SK-MEL-5 (cell line): Measurements from ENCODE around the gene HECTD4. TPM values are rescaled to one million over a fixed set of nuclear protein-coding genes. Genes with fewer than 3 reads are reported as not detected.
"Not testable (repeated sequence)": the region's sequence is repeated elsewhere in the genome, so short reads cannot be mapped to it uniquely, and the experiment has no call there.

Experiments used
- DNase-seq: peaks from one replicate; pipeline ENCODE4 v3.0.0-alpha.2; 2016; ENCODE audit warnings: low read depth, low spot score
- in situ Hi-C: cut with HindIII; loops from 2 replicates; pipeline ENCODE4 v1.10.0; 2016; ENCODE audit warnings: low sequenced_read_pairs, high pct_unique_total_duplicates, low pct_unique_long_range_greater_than_20kb
- total RNA-seq: library from RNA; depleted of rRNA; stranded (reverse); fragments of >200 nt; shearing (Covaris generic); gene quantifications from 2 replicates; pipeline ENCODE4 v1.2.3, GENCODE V29; 2014

The HECTD4 gene
- total RNA-seq, 1 experiment from 2014 or later = 8.4 TPM

GRCh38 chr12:112340230-112340629 lies 42.0 kb downstream of the HECTD4 start:
- DNase-seq = no peak
- in situ Hi-C loops = no loop called here

DNA sequence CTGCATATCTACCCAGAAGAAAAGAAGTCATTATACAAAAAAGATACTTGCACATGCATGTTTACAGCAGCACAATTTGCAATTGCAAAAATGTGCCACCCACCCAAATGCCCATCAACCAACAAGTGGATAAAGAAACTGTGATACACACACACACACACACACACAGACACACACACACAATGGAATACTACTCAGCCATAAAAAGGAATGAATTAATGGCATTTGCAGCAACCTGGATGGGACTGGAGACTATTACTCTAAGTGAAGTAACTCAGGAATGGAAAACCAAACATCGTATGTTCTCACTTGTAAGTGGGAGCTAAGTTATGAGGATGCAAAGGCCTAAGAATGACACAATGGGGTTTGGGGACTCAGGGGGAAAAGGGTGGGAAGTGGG lies 47.2 kb downstream of the HECTD4 start:
- in situ Hi-C loops, DNase-seq: not testable (repeated sequence)

- in situ Hi-C loops = no loop called here
Observed at GRCh38 chr12:112333019-112333418, 49.2 kb downstream of the HECTD4 start.

GRCh38 chr12:112331886-112332285 lies 50.3 kb downstream of the HECTD4 start:
- DNase-seq = no peak
- in situ Hi-C loops = no loop called here

More at GRCh38 chr12:112333019-112333418, 49.2 kb downstream of the HECTD4 start:
- no peak for DNase-seq

DNA sequence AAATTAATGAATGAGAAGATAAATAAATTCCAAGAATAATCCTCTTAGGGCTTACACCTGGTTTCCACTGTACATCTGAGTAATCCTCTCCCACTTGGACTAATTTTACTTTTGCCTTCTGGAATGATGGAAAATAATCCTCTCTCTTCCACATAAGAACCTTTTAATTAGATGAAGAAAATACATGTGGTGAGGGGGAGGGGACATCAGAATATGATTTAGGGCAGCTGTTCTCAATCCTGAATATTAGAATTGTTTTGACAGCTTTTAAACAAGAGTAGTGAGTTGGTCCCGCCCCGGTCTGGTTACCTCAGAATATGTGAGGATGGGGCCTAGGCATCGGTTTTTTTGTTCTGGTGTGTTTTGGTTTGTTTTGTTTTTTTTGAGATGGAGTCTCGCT lies 51.5 kb downstream of the HECTD4 start:
- no peak for DNase-seq
- in situ Hi-C loops = no loop called here

DNA sequence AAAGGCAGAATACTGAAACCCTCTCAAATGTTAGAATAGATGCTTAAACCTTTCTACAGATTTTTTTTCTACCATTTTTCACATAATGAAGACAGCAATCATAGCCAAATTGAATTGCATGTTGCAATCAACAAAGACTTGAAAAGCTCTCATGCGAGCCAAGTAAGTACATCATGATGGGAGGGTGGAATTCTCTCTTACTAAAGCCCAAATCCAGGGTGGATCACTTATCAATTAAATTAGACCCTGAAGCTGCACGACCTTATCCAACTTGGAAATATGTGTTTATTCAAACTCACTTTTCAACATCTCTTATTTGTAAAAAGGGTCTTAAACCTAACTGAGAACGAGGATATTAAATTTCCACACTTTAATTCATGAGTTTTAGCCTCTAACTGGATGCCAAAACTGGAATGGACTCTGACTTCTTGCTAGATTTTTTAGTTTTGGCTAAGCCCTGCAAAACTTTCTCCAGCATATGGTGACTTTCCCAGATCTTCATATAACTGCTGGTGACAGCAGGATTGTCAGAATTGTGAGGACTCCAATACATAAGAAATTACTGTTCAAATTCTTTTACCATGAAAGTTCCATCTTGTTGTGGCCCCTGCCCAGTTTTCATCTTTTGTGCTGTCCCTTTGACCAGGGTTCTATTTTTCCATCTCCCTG lies 53.6 kb downstream of the HECTD4 start:
- in situ Hi-C loops = no loop called here
- no peak for DNase-seq

- in situ Hi-C loops = no loop called here
- no peak for DNase-seq
Observed at GRCh38 chr12:112327209-112327938, 54.9 kb downstream of the HECTD4 start.

GRCh38 chr12:112325622-112326207 lies 56.5 kb downstream of the HECTD4 start:
- in situ Hi-C loops = no loop called here

GRCh38 chr12:112325157-112325556 lies 57.1 kb downstream of the HECTD4 start:
- DNase-seq = no peak
- in situ Hi-C loops = no loop called here

More at GRCh38 chr12:112325622-112326207, 56.5 kb downstream of the HECTD4 start:
- no peak for DNase-seq

DNA sequence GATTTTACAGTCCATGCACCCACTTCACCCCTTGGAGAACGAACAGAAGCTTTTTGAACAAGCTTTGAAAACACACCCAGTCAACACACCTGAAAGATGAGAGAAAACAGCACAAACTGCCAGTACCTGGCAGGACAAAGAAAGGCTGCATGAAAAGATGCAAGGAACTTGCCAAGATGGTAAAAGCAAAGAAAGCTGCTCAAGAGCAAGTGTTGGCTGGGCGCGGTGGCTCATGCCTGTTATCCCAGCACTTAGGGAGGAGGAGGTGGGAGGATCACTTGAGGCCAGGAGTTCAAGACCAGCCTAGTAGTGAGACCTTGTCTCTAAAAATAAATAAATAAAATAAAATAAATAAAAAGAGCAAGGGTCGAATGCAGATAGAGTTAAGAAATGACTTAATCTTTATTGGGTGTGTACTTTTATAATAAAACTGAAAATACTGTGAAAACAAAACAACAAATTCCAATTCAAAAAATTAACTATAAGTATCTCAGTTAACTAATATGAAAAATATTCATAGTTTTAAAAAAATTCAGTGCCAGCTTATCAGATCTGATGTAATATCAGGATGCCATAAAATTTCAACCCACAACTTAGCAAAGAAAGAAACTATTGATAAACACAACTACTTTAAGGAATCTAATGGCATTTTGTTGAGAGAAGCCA lies 59.2 kb downstream of the HECTD4 start:
- in situ Hi-C loops = no loop called here

GRCh38 chr12:112322441-112322840 lies 59.8 kb downstream of the HECTD4 start:
- in situ Hi-C loops = no loop called here
- no peak for DNase-seq

More for the DNA sequence above, 59.2 kb downstream of the HECTD4 start:
- DNase-seq = peak; percentile 8

DNA sequence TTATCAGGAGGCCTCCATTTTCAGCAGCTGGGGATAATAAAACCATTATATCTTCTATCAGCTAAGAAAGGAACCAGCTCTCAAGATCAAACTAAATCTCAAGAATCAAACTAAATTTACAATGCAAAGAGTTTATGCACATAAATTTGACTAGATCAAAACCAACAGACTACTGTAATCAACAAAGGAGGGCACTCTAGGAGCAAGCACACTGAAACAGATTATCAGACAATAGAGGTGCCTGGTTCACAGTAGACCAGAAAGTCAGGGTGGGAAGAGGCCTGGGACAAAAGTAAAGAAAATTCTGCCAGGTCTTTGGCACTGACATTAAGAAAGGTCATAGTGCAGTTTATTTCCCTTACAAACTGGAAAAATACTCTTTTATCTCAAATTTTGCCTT lies 61.0 kb downstream of the HECTD4 start:
- in situ Hi-C loops = no loop called here
- DNase-seq = no peak

DNA sequence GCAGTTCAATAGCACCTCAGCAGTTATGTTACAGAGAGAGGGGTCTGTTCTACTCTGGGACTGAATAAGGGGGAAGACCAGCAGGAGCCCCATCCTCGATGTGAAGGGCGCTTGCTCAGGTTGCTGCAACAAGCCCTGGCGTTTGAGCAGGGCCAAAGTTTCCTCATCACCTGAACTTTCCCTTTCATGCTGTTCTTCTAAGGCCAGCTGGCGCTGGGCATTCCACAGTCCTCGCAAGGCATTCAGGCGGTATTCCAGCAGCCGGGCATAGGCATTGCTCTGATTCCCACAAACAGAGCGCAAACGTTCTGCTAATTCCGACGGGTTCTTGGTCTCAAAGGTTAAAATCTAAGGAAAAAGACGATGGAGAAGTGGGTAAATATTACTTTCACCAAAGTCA lies 62.8 kb downstream of the HECTD4 start:
- in situ Hi-C loops = no loop called here
- DNase-seq = no peak

DNA sequence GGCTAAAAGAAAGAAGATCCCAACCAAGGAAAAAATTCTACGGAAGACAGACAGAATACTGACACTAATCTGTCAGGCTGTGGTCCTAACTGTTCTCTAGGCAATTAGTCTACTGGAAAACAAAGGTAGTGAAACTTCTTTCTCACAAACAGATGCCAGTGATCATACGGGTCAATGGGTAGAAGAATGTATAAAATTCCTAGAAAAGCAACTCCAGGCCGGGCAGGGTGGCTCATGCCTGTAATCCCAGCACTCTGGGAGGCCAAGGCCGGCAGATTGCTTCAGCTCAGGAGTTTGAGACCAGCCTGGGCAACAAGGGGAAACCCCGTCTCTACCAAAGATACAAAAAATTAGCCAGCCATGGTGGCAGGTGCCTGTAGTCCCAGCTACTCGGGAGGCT lies 64.8 kb downstream of the HECTD4 start:
- in situ Hi-C loops = no loop called here
- DNase-seq = no peak

- no peak for DNase-seq
- in situ Hi-C loops = no loop called here
Observed at GRCh38 chr12:112314981-112315380, 67.2 kb downstream of the HECTD4 start.

- in situ Hi-C loops = no loop called here
- DNase-seq = no peak
Observed at GRCh38 chr12:112309797-112310196, 72.4 kb downstream of the HECTD4 start.

DNA sequence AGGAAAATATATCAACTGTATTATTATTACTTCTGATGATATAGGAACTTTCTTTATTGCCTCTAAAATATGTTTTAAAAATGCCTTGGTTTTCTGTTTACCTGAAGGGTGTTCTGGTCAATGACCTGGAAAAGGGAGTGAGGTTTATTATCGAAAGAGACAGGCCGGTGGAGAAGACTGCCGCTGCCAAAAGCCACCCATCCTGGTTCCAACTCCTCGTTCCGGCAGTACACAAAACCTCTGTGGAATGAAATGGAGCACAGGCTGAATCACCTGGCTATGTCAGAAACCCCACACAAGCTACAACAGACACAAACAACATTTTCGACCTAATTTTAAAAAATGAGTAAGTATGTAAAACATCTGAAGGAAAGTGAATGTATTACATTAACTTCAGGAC lies 73.6 kb downstream of the HECTD4 start:
- DNase-seq = no peak
- in situ Hi-C loops = no loop called here

GRCh38 chr12:112308161-112308560 lies 74.1 kb downstream of the HECTD4 start:
- in situ Hi-C loops = no loop called here
- DNase-seq = no peak
